GM23338 (cell line): ENCODE measurements around the gene SPATA31A6.
"Not testable (repeated sequence)": the region's sequence is repeated elsewhere in the genome, so short reads cannot be mapped to it uniquely, and the experiment has no call there.

Experiments
- EZH2 ChIP-seq: fragments of 200-600 bp; sonication (generic); IDR thresholded peaks from one replicate; pipeline ENCODE4 v1.8.0; 2017; ENCODE audit warnings: antibody characterized with exemption, mild to moderate bottlenecking, low read depth; ENCODE audit not compliant: unreplicated experiment
- EZH2phosphoT487 ChIP-seq: fragments of 200-600 bp; sonication (generic); IDR thresholded peaks from one replicate; pipeline ENCODE4 v1.8.1; 2018; ENCODE audit warnings: antibody characterized with exemption; ENCODE audit not compliant: unreplicated experiment
- JUNB ChIP-seq: IDR thresholded peaks from one replicate; pipeline ENCODE4 v1.6.1; 2016; ENCODE audit warnings: antibody characterized with exemption; ENCODE audit not compliant: unreplicated experiment
- POLR2AphosphoS5 ChIP-seq: IDR thresholded peaks from 2 replicates; pipeline ENCODE4 v1.6.1; 2016; ENCODE audit warnings: antibody characterized with exemption, low read depth
- TF ChIP-seq, protein P1 (sequence below), 2 experiments: fragments of 200-600 bp in 1 of 2; sonication (generic) in 1 of 2; conservative IDR thresholded peaks; 2 replicates each; pipeline versions ENCODE4 v1.5.1 to v1.6.1; 2016 to 2017; ENCODE audit warnings: antibody characterized with exemption in 2 of 2, low read depth in 2 of 2, mild to moderate bottlenecking in 2 of 2, moderate library complexity in 1 of 2
- TF ChIP-seq, protein P2 (sequence below): IDR thresholded peaks from one replicate; pipeline ENCODE4 v1.6.1; 2018; ENCODE audit warnings: antibody characterized with exemption; ENCODE audit not compliant: unreplicated experiment

DNA sequence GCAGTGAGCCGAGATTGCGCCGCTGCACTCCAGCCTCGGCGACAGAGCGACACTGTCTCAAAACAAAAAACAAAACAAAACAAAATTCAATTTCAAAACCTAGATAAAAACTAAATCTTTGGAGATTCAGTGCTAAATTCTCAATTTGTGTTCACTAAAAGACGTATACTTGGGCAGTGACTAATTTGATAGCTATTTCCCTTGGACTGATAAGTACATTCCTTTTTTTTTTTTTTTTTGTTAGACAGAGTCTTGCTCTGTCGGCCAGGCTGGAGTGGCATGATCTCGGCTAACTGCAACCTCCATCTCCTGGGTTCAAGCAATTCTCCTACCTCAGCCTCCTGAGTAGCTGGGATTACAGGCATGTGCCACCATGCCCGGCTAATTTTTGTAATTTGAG, 39.8 kb downstream of the SPATA31A6 start:
- TF ChIP-seq, protein P1, sequence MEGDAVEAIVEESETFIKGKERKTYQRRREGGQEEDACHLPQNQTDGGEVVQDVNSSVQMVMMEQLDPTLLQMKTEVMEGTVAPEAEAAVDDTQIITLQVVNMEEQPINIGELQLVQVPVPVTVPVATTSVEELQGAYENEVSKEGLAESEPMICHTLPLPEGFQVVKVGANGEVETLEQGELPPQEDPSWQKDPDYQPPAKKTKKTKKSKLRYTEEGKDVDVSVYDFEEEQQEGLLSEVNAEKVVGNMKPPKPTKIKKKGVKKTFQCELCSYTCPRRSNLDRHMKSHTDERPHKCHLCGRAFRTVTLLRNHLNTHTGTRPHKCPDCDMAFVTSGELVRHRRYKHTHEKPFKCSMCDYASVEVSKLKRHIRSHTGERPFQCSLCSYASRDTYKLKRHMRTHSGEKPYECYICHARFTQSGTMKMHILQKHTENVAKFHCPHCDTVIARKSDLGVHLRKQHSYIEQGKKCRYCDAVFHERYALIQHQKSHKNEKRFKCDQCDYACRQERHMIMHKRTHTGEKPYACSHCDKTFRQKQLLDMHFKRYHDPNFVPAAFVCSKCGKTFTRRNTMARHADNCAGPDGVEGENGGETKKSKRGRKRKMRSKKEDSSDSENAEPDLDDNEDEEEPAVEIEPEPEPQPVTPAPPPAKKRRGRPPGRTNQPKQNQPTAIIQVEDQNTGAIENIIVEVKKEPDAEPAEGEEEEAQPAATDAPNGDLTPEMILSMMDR (conservative IDR thresholded peaks at IDR 0.05; ENCODE audit: low read depth in 2 of 2), result not testable (repeated sequence)
- TF ChIP-seq, protein P2, sequence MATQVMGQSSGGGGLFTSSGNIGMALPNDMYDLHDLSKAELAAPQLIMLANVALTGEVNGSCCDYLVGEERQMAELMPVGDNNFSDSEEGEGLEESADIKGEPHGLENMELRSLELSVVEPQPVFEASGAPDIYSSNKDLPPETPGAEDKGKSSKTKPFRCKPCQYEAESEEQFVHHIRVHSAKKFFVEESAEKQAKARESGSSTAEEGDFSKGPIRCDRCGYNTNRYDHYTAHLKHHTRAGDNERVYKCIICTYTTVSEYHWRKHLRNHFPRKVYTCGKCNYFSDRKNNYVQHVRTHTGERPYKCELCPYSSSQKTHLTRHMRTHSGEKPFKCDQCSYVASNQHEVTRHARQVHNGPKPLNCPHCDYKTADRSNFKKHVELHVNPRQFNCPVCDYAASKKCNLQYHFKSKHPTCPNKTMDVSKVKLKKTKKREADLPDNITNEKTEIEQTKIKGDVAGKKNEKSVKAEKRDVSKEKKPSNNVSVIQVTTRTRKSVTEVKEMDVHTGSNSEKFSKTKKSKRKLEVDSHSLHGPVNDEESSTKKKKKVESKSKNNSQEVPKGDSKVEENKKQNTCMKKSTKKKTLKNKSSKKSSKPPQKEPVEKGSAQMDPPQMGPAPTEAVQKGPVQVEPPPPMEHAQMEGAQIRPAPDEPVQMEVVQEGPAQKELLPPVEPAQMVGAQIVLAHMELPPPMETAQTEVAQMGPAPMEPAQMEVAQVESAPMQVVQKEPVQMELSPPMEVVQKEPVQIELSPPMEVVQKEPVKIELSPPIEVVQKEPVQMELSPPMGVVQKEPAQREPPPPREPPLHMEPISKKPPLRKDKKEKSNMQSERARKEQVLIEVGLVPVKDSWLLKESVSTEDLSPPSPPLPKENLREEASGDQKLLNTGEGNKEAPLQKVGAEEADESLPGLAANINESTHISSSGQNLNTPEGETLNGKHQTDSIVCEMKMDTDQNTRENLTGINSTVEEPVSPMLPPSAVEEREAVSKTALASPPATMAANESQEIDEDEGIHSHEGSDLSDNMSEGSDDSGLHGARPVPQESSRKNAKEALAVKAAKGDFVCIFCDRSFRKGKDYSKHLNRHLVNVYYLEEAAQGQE, result not testable (repeated sequence)
- TF ChIP-seq EZH2phosphoT487, EZH2, POLR2AphosphoS5, JUNB: not testable (repeated sequence)
